AG10803 (cell line): Measurements from ENCODE around the gene CDK6.
A peak's percentile ranks its signal among the peaks of the same experiment; 100 is the strongest.
"Not testable (repeated sequence)": the region's sequence is repeated elsewhere in the genome, so short reads cannot be mapped to it uniquely, and the experiment has no call there.

Experiments
- DNase-seq: peaks from one replicate; pipeline ENCODE4 v3.0.0; 2010; ENCODE audit warnings: low read depth
- H3K4me3 ChIP-seq: 2 replicates; pipeline ENCODE4 v1.5.1; 2011; ENCODE audit warnings: mild to moderate bottlenecking, low read length, control low read depth
- TF ChIP-seq, protein P1 (sequence below): conservative IDR thresholded peaks from 2 replicates; pipeline ENCODE4 v1.5.1; 2011; ENCODE audit warnings: mild to moderate bottlenecking, low read length, control low read depth, inconsistent platforms

The CDK6 gene

DNA sequence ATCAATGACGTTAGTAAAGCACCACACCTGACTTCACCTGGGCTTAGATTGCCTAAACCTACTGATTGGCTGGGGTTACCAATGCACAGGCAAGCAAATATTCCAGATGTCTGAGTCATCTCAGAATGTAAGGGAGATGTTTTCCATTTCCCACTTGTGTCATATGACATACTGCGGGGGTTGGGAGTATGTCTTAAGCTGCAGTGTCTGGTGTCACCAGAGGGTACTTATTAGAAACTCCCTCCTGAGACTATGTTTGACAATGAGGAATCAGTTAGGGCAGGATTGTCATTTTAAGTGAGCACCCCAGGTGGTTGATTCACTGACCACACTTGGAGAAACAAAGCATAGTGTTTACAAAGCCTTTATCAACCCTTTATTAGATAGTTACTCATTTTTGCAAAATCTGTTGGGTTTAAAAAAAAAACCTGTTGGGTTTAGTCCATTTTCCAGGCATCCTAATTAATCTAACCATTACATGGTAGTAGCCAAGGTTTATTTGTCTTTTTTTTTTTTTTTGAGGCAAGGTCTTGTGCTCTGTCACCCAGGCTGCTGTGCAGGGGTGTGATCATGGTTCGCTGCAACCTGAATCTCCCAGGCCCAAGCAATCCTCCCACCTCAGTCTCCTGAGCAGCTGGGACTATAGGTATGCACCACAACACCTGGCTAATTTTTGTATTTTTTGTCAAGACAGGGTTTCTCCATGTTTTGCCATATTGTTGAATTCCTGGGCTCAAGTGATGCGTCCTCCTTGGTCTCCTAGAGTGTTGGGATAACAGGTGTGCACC, 72.5 kb downstream of the CDK6 start:
- TF ChIP-seq, protein P1, sequence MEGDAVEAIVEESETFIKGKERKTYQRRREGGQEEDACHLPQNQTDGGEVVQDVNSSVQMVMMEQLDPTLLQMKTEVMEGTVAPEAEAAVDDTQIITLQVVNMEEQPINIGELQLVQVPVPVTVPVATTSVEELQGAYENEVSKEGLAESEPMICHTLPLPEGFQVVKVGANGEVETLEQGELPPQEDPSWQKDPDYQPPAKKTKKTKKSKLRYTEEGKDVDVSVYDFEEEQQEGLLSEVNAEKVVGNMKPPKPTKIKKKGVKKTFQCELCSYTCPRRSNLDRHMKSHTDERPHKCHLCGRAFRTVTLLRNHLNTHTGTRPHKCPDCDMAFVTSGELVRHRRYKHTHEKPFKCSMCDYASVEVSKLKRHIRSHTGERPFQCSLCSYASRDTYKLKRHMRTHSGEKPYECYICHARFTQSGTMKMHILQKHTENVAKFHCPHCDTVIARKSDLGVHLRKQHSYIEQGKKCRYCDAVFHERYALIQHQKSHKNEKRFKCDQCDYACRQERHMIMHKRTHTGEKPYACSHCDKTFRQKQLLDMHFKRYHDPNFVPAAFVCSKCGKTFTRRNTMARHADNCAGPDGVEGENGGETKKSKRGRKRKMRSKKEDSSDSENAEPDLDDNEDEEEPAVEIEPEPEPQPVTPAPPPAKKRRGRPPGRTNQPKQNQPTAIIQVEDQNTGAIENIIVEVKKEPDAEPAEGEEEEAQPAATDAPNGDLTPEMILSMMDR = 0 out of 2 replicates have a peak, but pooled peaks have one; percentile 7
- DNase-seq = peak; percentile 61
- H3K4me3 ChIP-seq = no peak overlapping the region

DNA sequence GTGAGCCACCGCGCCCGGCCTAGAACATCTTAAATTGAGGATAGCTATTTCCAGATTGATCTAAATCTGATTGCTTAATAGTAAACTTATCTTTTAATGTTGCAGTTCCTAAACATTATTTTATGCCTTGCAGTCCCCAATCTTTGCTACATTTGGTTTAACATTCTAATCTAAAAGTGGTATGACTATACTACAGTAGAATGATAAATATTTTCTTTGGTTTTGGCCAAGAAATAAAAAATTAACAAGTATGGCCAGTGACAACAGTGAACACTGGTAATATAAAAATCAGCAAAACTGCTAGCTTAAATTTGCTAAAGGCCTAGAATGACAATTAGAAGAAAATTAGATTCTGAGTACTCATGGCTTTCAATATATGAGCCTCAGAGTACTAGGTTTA, 73.5 kb downstream of the CDK6 start:
- DNase-seq = no peak
- TF ChIP-seq, protein P1 = no peak
- no peak overlapping the region for H3K4me3 ChIP-seq

DNA sequence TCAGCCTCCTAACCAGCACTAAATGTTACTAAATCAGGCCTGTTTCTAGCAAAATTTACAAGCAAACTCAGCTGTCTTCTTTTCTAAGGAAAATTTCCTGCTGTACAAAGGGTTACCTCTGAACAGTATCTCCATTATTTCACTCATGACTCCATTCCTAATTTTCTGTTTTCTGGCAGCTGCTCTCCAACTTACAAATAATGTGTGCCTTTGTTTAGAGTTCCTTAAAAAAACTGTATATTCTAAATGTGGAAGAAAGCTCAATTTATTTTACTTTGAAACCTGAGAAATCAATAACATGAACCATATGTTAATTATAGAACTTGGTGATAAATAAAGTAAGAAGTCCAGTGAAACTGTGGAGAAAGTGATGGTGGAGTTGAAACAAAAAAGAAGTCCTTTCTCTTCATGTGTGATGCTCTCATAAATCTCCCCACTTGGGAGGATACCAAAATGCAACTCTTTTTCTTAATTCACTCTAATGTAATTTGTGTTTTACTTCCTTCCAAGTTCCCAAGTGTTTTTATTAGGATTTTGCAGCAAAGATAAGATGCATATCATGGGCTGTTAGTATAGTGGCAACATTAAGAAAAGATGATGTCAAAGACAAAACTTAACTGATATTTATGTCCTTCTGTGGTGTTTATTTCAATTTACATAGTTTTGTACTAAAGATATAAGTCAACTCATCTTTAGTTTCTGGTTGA, 74.8 kb downstream of the CDK6 start:
- no peak for DNase-seq
- no peak overlapping the region for H3K4me3 ChIP-seq
- TF ChIP-seq, protein P1 = no peak

DNA sequence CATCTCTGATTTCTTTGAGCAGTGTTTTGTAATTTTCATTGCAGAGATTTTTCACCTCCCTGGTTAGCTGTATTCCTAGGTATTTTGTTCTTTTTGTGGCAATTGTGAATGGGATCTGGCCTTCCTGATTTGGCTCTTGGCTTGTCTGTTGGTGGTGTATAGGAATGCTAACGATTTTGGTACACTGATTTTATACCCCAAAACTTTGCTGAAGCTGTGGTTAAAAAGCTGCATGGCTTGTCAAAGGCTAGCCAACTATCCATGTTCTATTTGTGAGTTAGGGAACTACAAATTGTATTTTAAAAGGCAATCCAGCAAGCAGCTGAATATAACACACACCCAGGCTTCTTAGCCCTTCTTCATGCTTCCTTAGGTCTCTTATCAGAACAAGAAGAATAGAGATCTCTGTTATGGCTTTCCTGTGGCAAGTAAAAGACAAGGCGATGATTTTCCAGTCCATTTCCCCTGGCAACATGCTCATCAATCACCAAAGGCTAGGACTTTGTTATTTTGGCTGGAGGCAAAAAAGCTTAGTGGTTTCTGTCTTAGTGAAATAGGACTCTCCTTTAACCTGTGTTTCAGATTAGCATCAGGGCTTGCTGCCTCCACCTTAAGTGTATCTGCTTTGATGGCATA, 77.5 kb downstream of the CDK6 start:
- no peak overlapping the region for H3K4me3 ChIP-seq
- DNase-seq = peak; percentile 40
- TF ChIP-seq, protein P1 = no peak

DNA sequence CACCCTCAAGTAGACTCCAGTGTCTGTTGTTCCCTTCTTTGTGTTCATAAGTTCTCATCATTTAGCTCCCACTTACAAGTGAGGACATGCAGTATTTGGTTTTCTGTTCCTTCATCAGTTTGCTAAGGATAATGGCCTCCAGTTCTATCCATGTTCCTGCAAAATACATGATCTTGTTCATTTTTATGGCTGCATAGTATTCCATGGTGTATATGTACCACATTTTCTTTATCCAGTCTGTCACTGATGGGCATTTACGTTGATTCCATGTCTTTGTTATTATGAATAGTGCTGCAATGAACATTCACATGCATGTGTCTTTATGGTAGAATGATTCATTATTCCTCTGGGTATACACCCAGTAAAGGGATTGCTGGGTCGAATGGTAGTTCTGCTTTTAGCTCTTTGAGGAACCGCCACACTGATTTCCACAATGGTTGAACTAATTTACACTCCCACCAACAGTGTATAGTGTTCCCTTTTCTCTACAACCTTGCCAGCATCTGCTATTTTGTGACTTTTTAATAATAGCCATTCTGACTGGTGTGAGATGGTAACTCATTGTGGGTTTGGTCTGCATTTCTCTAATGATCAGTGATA, 79.0 kb downstream of the CDK6 start:
- not testable (repeated sequence) for DNase-seq, H3K4me3 ChIP-seq

DNA sequence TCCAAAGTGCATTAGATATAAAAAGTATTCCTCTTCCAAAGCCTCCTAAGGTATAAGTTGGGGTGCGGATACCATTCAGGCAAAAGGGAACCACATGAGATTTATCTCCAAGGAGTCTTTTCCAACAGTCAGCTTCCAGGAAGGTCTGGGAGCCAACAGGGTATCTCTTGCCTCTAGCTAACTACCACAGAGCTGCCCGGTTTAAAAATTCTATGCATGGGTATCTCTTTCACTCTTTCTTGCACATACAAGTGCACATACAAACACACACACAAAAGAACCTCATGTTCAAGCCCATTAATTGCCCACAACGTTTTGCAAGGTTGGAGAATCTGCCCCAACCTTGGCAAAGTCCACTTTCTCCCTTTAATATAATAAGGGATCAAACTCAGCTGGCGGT, 80.7 kb downstream of the CDK6 start:
- no peak for DNase-seq
- H3K4me3 ChIP-seq = no peak overlapping the region
- TF ChIP-seq, protein P1 = no peak

DNA sequence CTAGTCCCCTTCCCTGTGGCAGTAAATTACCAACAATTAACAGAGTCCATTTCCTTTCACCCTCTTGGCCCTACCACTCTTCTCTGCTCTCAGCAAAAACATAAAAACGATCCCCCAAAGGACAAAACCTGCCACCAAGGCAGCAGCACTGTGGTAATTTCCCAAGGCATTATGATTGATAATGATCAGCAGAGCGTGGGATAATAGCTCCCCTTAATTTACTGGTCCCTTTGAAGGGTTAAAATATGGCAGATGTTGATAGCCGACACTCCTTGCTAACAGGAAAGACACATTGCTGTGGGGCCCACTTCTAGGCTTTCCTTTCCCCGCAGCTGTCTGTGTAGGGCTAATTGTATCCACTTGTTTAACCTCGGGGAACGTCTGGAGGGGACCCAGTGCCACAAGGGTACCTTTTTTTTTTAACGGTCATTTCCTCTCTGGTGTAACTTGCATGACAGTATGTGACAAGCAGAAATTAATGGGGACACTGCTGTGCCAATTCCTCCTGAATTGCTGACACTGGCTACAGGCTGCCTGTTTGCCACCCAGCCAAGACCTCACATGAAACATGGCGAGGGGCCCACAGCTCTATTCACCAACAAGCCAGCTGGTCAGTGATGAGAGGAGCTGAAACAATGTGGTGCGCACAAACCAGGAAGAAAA, 81.3 kb downstream of the CDK6 start:
- peak; percentile 75 for DNase-seq

More for the DNA sequence above, 81.3 kb downstream of the CDK6 start:
- no peak overlapping the region for H3K4me3 ChIP-seq
- TF ChIP-seq, protein P1 = no peak
